NCI-H774 (cell line): ENCODE results near the gene PLEKHN1.
A peak's percentile ranks its signal among the peaks of the same experiment; 100 is the strongest.

Experiments used
- DNase-seq: peaks from one replicate; lab custom pipeline; 2025; lab: John Stamatoyannopoulos, UW

PLEKHN1 gene

DNA sequence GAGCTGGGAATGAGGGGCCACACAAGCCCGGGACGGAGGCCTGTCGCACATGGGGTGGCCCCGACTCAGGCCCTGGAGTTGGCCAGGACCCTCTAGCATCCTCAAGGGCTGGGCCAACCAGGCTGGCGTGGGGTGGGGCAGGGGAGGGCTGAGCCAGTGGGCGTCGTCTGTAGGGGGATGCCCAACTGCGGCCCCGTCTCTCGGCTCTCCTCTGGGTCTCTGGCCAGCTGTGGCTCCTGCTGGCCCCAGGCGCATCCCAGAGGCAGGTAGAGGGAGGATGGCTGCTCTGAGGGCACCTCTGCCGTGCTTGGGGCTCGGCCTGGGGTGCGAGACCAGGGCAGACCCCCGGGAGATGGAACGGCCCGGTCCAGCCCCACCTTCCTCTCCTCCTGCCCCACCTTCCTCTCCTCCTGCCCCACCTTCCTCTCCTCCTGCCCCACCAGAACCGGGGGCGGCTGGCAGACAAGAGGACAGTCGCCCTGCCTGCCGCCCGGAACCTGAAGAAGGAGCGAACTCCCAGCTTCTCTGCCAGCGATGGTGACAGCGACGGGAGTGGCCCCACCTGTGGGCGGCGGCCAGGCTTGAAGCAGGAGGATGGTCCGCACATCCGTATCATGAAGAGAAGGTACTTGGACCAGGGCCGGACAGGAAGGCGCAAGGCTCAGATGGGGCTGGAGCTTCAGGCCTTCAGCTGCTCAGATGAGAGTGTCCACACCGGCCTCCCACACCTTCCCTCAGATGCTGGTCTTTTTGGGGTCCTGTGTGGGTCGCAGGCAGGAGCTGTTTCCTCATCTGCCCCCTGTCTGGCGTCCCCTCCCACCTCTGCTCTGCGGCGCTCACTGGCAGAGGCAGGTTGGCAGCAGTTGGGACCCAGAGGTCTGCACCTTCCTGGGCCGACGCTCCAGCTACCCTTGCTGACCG, 36.3 kb upstream of the PLEKHN1 start:
- DNase-seq, result no peak

DNA sequence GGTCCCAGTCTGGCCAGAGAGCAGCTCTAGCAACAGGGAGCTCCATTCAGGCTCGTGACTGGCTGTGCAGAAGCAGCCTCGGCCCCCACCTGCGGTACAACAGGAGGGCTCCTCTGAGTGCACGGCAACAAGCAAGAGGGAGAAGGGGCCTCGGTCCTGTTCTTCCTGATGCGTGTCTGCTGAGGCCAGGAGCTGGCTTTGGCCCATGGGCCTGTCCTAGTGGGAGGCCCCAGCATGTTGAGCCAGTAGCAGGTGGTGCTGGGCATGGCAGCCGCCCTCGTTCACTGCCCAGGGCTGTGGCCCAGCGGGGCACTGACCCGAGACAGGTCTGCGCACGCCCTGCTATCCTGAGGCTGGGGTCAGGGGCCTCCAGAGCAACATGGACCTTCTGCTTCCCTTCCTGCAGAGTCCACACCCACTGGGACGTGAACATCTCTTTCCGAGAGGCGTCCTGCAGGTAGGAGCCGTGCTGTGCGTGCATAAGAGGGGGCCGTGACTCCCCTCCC, 35.6 kb upstream of the PLEKHN1 start:
- no peak for DNase-seq

DNA sequence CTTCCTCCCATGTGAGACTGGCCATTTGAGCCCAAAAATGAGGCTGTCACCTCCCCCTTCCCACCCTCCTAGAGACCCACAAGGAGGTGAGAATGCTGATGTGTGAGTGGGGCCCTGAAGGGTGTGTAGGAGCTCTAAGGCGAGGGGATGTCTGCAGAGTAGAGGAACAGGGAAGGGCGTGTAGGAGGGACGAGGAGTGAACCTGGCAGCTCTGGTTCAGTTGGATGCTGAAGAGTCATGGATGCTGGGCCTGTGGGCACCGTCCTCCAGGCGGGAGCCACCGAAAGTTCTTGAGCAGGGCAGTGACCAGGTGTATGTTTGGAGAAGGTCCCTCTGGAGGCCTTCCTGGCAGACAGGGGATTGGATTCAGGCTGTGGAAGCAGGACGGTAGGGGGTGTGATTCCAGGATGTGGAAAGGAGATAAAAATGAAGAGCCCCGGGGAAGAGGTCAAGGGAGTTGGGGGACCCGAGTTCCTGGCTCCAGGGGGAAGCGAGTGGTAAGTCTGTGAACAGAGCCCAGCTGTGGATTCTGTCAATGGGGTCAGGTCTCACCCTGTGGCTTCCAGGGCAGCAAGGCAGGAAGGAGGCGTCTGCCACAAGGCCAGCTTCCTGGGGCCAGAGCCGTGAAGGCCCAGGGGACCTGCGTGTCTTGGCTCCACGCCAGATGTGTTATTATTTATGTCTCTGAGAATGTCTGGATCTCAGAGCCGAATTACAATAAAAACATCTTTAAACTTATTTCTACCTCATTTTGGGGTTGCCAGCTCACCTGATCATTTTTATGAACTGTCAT, 34.7 kb upstream of the PLEKHN1 start:
- no peak for DNase-seq

DNA sequence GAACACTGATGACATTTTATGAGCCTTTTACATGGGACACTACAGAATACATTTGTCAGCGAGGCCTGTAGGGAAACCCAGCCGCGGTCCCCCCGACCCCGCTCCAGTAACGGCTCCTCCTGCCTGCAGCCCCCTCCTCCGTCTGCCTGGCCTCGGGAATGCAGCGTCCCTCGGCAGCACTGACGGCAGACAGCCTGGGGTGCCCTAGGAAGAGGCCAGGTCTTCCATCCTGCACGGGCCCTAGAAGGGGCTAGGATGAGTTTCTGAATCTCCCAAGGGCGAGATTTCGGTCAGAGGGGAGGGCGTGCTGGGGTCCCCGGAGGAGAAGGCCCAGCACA, 34.1 kb upstream of the PLEKHN1 start:
- DNase-seq, result no peak

DNA sequence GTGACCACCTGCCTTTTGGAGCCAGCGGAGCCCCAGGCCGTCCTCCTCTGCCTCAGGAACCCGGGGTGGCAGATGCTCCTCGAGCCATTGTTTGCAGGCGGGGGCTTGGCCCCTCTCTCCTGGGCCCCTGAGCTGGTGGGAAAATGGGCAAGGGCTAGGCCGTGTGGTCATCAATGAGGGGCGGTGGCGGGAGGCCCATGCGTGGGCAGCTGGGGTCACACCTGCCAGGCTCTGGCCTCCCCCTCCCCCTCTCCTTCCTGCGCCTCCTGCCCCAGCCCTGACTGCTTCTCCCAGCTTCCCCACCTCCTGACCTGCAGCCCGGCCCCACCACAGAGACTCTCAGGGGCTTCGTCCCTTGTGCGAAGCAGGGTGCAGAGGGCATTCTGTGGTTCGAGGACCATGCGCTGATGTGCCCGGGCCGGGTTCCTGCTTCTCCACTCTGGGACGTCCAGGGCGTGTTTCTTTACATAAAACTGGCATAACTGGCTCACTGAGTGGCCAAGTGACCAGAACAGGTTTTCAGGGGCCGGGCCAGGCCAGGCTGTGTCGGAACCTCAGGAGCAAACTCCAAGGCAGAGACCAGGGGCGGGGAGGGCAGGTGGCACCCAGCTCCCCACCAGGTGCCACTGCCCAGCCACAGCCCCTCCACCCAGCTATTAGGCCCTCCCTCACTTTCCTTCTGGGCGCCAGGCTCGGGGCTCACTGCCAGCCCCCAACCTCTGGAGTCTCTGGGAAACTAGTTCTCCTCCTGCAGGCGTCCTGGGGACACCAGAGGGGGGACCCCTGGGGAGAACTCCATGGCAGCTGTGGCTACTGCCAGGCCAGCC, 33.3 kb upstream of the PLEKHN1 start:
- no peak for DNase-seq

DNA sequence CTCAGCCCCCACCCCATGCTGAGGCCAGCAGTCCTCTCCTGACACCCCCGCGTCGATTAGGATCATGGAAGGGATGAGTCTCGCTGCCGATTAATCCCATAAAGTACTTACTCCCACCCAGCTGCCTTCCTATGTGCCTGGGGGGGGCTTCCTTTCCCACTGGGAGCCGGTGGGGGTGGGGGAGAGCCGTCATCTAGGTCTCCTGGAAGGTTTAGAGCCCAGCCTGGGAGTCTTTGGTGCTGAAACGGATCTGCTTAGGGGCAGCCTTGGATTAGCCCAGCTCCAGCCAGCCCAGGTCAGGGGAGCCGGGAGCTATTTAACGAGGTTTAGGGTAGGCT, 32.7 kb upstream of the PLEKHN1 start:
- no peak for DNase-seq

DNA sequence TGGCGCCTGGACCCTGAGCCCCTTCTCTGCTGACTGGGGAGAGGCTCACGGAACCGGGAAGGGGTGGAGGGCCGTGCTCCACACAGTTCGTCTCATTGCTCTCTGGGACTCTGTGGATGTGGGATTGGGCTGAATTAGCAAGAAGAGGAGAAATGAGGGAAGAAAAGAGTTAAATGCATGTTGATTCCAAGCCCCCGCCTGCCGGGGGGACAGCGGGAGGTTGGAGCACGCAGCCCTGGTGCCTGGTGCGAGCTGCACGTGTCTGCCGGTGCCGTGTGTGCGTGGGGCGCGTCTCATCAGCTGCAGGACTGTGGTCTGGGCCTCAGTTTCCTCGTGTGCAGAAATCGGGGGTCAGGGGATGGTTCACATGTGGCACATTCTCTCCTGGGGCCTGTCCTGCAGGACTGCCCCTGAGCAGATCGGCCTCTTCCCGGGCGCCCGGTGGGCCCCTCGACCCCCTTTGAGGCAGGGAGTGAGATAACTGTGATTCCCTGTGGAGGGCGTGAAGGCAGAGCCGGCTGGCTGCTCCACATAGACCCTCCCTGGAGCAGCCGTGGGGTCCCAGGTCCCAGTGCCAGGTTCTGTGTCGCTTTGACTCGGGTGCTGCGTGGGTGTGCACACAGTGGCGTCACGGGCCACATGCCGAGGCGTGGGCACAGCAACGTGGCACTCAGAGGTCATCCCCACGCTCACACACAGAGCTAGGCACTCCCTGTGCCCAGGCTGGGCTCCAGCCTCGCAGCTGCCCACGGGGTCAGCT, 31.1 kb upstream of the PLEKHN1 start:
- DNase-seq, result no peak

DNA sequence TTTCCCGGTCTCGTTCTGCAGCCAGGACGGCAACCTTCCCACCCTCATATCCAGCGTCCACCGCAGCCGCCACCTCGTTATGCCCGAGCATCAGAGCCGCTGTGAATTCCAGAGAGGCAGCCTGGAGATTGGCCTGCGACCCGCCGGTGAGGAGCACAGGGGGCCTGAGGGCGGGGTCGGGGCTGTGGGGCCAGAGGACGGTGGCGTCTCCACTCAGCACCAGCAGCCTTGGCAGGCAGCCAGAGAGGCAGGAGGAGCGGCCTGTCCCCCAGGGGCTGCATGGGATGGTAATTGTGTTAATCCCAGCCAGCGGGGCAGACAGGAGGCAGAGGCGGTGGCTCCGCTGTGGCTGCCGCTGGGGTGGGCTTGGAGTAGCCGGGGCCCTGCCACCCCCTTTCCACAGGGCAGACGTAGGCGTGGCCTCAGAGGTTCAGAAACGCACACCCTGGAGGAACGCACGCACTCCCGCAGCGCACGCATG, 30.5 kb upstream of the PLEKHN1 start:
- DNase-seq, result no peak

DNA sequence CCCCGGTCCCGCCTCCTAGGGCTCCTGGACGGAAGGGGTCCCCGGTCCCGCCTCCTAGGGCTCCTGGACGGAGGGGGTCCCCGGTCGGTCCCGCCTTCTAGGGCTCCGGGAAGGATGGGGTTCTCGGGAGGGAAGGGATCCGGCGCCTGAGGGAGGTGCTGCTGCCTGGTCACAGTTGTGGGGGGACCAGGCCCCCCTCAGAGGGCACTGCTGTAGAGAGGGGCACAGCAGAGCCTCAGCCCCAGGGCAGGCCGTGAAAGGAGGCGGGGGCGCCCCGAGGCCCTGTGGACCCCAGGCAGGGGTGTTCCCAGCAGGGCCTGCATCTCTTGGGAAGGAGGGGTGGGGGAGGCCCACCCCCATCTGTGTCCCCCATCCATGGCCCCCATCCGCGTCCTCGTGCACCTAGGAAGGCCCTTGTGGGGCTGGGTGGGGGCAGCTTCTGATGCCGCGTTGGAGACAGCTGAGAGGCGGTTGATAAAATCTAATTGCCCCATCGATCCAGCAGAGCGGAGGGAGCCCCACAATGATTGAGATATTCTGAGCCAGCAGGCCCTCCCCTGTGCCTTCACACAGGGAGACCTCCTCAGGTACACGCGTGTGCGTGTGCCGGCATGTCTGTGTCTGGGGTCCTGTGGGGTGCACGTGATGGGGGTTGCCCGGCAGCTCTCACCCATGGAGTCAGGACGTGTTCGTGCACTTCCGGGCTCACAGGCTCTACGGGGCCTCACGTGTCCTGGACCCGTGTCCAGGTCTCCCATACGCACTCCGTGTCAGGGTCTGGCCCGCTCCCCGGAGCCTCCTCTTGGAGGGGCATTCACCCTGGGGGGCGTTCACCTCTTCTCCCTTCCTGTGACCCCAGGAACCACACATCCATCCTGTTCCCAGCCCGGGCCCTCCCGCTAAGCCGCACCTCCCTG, 29.7 kb upstream of the PLEKHN1 start:
- DNase-seq, result no peak

DNA sequence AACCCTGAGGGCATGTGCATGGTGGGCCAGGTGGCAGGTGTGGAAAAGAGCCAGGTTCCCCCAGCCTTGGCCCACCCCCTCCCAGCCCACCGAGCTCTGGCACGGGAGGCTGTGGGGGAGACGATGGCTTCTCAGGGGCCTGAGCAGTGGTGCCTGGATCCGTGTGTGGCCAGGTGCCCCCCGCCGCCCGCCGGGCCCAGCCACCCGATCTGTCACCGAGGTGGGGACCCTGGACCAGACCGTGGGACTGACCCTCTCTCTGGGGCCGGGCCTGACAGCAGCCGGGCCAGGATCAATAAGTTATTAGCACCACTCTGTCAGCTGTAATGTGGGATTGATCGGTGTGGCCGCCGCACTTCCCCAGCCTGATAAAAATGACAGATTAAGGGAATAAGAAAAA, 28.8 kb upstream of the PLEKHN1 start:
- no peak for DNase-seq

DNA sequence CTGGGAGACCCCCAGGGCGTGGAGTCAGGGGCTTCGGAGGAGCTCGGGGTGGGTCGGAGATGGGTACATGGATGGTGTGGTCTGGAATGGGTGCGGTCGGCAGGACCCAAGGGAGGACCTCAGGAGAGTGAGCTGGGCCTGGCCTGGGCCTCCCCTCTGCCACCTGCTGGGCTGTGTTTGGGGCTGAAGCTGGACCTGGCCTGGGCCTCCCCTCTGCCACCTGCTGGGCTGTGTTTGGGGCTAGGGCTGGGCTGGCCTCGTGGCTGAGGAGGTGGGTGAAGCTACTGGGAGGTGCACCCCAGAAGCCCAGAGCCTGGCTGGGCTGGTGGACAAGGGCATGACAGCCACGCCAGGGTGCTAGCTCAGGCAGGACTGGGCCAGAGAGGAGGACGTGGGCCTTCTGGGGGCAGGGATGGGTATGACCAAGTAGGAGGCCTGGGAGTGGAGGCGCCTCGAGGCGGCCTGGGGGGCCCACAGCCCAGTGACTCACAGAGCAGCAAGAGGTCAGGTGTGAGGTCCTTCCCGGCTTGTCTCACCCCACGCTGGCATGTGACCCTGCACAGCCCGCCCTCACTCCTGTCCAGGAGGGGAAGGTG, 28.1 kb upstream of the PLEKHN1 start:
- DNase-seq, result no peak

DNA sequence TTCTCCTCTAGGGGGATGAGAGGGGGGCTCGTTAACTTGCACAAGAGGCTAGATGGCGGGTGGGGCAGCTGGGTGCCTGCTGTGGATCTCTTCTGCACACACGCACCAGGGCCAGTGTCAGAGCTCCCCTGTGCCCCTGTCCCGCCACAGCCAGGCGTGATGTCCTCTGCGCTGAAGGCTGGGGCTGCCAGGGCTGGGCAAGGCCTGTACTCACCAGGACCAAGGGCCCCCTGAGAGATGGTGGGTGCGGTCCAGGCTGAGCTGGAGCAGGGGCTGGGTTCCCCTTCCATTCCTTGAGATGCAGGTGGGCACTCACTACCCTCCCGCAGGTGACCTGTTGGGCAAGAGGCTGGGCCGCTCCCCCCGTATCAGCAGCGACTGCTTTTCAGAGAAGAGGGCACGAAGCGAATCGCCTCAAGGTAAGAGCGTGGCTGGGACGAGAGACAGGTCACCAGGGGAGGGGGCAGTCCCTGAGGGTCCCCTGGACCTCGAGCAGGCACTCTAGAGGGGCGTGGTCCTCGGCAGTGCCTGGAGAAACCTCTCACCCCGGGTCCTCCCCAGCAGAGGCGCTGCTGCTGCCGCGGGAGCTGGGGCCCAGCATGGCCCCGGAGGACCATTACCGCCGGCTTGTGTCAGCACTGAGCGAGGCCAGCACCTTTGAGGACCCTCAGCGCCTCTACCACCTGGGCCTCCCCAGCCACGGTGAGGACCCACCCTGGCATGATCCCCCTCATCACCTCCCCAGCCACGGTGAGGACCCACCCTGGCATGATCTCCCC, 27.4 kb upstream of the PLEKHN1 start:
- no peak for DNase-seq

DNA sequence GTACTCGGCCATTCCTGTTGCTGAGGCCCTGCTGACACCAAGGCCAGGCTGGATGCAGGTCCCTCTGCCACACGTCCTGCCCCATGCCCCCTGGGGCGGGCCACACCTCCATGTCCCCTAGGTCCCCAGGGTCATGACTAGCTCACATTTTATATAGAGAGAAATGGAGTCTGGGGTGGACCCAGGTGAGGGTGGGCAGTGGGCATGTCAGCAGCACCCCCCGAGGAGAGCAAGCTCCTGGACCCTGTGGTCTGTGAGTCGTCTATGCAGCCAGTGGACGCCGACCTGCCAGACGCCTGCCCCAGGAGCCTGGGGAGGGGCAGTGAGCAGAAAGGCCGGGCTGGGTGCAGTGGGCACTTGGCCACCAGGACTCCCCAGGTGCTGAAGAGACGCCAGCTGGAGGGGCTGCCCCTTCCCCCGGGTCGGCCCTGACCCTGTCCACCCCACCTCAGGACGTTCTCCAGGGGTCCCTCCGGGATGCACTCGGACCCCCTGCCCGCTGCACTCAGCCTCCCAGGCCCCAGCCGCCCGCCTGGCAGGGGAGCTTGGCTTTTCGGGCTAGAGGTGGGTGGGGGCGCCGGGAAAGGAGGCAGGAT, 26.7 kb upstream of the PLEKHN1 start:
- DNase-seq, result no peak

DNA sequence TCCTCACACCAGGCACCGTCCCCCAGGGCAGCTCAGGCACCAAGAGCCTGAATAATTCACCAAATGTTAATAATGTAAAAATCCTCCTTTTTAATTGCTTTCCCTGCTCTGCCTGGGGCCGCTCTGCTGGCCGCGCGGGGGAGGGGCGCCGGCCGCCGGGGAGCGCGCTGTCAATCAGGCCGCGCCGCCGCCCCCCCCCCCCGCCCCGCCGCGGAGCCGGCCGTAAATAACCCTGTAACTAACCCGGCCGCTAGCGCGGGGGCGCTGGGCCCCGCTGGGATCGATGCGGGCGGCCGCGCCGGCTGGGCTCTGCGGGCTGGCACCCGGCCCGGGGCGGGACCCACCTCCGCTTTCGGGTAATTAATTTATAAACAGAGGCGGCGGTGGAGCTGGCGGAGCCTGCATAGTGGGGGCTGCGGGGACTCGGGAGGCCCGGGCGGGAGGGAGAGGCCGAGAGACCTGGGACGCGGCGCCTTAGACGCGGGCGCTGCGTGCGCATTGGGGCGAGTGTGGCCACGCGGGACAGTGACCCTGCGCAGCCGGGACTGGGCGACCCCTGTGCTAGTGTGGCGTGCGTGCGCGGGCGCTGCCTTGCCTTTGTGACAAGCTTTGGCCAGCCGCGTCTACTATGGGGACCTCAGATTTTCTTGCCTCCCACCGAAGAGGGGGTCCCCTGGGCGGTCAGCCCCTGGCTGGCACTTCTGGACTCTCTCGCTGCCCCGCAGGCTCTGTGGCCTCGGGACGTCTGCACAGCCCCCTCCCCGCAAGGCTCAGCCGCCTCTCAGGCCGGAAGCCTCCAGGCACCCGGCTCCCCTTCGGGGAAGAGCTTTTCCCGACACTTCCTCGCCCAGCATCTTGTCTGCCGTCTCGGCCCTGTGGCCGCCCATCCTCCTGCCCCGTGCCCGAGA, 25.9 kb upstream of the PLEKHN1 start:
- no peak for DNase-seq

DNA sequence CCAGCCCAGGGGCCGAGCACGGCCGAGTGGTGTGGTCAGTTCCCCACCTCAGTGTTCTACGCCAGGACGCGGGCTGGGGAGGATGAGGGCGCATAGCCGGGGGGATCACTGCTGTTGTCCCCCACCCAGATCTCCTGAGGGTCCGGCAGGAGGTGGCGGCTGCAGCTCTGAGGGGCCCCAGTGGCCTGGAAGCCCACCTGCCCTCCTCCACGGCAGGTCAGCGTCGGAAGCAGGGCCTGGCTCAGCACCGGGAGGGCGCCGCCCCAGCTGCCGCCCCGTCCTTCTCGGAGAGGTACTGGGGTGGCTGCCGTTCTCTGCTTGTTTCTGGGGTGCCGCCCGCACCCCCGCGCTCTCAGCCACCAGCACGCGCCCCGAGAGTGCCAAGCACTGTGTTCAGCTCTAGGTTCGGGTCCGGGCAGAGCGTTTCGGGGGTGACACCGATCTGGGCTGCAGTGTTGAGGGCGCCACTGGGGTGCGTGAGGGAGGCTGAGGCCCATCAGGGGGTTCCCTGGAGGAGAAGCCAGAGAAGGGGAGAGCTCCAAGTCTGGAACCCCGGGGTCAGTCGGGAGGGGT, 25.2 kb upstream of the PLEKHN1 start:
- no peak for DNase-seq

DNA sequence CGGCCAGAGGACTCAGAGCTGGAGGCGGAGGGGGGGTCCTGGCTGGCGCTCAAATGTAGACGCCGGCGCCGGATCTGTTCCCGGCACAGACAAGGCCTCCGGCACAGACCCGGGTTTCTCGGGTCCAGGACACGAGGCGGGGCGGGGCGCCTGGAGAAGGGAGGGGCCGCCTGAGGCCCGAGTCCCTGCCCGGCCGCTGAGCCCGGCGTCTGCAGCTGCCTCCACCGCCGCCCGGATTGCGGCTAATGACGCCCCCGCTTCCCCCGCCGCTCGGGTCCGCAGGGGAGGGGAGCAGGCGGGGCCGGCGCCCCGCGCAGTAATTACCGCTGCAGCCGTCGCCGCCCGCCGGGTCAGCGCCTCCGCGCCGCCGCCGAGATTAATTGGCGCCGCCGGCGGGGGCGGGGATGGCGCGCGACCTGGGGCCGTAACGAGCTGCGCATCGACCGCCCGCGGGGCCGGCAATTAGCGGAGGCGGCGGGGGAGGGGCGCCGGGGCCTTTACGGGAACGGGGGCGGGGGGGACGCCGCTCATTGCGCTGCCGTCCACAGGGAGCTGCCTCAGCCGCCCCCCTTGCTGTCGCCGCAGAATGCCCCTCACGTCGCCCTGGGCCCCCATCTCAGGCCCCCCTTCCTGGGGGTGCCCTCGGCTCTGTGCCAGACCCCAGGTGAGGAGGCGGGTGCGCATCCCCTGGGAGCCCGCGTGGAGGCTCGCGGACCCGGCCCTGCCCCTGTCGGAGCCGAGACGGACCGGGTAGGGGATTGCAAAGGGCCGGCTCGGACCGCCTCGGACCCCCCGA, 24.5 kb upstream of the PLEKHN1 start:
- peak; percentile 13 for DNase-seq

DNA sequence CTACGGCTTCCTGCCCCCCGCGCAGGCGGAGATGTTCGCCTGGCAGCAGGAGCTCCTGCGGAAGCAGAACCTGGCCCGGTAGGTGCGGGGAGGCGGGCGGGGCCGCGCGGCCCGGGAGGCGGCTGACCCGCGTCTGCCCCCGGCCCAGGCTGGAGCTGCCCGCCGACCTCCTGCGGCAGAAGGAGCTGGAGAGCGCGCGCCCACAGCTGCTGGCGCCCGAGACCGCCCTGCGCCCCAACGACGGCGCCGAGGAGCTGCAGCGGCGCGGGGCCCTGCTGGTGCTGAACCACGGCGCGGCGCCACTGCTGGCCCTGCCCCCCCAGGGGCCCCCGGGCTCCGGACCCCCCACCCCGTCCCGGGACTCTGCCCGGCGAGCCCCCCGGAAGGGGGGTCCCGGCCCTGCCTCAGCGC, 23.9 kb upstream of the PLEKHN1 start:
- DNase-seq, result no peak
